Caco-2 (cell line): ENCODE data around the gene WEE2. TPM values are rescaled to one million over a fixed set of nuclear protein-coding genes. Genes with fewer than 3 reads are reported as not detected.

Source experiments
- BruUV-seq: library from RNA; stranded (reverse); fragments of 400-500 nt; replicated peaks from 2 replicates; lab custom pipeline; 2021; lab: Mats Ljungman, UMichigan
- CTCF ChIA-PET: fragments of 300-600 bp; sonication (Branson Sonifier 250); formaldehyde crosslinking; loops from one replicate; lab custom pipeline; 2022; ENCODE audit warnings: antibody characterized with exemption; lab: Charles Lee
- POLR2A ChIA-PET: fragments of 300-600 bp; sonication (Branson Sonifier 250); formaldehyde crosslinking; loops from one replicate; lab custom pipeline; 2022; ENCODE audit warnings: antibody characterized with exemption; lab: Charles Lee
- DNase-seq, 2 experiments: peaks; one replicate each; pipeline versions ENCODE4 v3.0.0 to v3.0.0-alpha.2; 2020 to 2022
- H3K27me3 ChIP-seq: replicated peaks from 2 replicates; pipeline ENCODE4 v1.6.0; 2011; ENCODE audit warnings: low read length; ENCODE audit not compliant: control insufficient read depth, insufficient read depth
- H3K36me3 ChIP-seq: 2 replicates; pipeline ENCODE4 v1.5.1; 2011; ENCODE audit warnings: low read length; ENCODE audit not compliant: control insufficient read depth, insufficient read depth
- H3K4me1 ChIP-seq: fragments of 250-450 bp; sonication (Bioruptor Pico); 2 replicates; pipeline ENCODE4 v1.5.1; 2020; ENCODE audit warnings: mild to moderate bottlenecking
- H3K4me3 ChIP-seq: 2 replicates; pipeline ENCODE4 v1.5.1; 2011; ENCODE audit warnings: low read depth, mild to moderate bottlenecking, control low read depth, low read length
- H3K9me3 ChIP-seq: fragments of 250-450 bp; sonication (Bioruptor Pico); 2 replicates; pipeline ENCODE4 v1.5.1; 2020; ENCODE audit warnings: mild to moderate bottlenecking, moderate library complexity
- H3K27ac Mint-ChIP-seq: one replicate; pipeline ENCODE4 v1.8.0; 2022; ENCODE audit warnings: mixed read lengths; ENCODE audit not compliant: unreplicated experiment
- H3K27me3 Mint-ChIP-seq: one replicate; pipeline ENCODE4 v1.8.0; 2022; ENCODE audit warnings: mixed read lengths; ENCODE audit not compliant: insufficient read depth, unreplicated experiment
- H3K36me3 Mint-ChIP-seq: one replicate; pipeline ENCODE4 v1.8.0; 2022; ENCODE audit warnings: mild to moderate bottlenecking, mixed read lengths; ENCODE audit not compliant: insufficient read depth, unreplicated experiment
- H3K4me1 Mint-ChIP-seq: one replicate; pipeline ENCODE4 v1.8.0; 2022; ENCODE audit warnings: low read depth, mixed read lengths; ENCODE audit not compliant: unreplicated experiment
- H3K4me3 Mint-ChIP-seq: one replicate; pipeline ENCODE4 v1.8.0; 2022; ENCODE audit warnings: mild to moderate bottlenecking, moderate library complexity, mixed read lengths; ENCODE audit not compliant: unreplicated experiment
- H3K9me3 Mint-ChIP-seq: one replicate; pipeline ENCODE4 v1.8.0; 2022; ENCODE audit warnings: mixed read lengths; ENCODE audit not compliant: unreplicated experiment
- intact Hi-C: fragments of 100-400 bp; cut with micrococcal nuclease; formaldehyde crosslinking; loops from one replicate; pipeline ENCODE4 v1.10.0; 2022; ENCODE audit not compliant: unreplicated experiment
- total RNA-seq: library from RNA; stranded (reverse); gene quantifications from 2 replicates; pipeline ENCODE4 v1.2.3, GENCODE V29; 2022
- TF ChIP-seq, protein P1 (sequence below), 2 experiments: fragments of 200-600 bp in 1 of 2; IDR thresholded peaks; 1 replicate in 1 of 2; 2 replicates in 1 of 2; pipeline versions ENCODE4 v1.5.1 to v1.8.0; 2011 to 2022; ENCODE audit warnings: antibody characterized with exemption in 1 of 2, control low read depth in 1 of 2, inconsistent platforms in 1 of 2, low read depth in 1 of 2, low read length in 1 of 2, mild to moderate bottlenecking in 1 of 2, moderate library complexity in 1 of 2; ENCODE audit not compliant: insufficient read depth in 1 of 2, severe bottlenecking in 1 of 2, unreplicated experiment in 1 of 2

Gene WEE2
- total RNA-seq, 1 experiment from 2014 or later = 1.0 TPM

DNA sequence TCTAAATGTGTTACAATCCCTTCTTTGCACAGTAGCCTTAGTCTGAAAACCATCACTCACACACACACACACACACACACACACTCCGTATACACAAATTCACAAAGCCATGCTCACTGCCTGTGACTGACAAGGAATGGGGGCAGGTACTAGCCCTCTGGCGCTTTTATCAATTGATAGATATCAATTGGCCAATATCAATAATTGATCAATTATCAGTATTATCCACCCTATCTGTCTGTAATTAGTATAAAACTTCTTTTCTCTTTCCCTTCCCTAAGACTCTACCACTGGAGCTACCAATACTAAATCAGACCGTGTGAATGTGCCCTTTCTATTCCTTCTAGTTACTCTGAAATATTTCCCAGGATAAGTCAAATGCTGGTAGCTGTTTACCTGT lies 8.3 kb upstream of the WEE2 start:
- TF ChIP-seq, protein P1, sequence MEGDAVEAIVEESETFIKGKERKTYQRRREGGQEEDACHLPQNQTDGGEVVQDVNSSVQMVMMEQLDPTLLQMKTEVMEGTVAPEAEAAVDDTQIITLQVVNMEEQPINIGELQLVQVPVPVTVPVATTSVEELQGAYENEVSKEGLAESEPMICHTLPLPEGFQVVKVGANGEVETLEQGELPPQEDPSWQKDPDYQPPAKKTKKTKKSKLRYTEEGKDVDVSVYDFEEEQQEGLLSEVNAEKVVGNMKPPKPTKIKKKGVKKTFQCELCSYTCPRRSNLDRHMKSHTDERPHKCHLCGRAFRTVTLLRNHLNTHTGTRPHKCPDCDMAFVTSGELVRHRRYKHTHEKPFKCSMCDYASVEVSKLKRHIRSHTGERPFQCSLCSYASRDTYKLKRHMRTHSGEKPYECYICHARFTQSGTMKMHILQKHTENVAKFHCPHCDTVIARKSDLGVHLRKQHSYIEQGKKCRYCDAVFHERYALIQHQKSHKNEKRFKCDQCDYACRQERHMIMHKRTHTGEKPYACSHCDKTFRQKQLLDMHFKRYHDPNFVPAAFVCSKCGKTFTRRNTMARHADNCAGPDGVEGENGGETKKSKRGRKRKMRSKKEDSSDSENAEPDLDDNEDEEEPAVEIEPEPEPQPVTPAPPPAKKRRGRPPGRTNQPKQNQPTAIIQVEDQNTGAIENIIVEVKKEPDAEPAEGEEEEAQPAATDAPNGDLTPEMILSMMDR (IDR thresholded peaks at IDR 0.05; ENCODE audit: insufficient read depth in 1 of 2, low read depth in 1 of 2, low read length in 1 of 2, severe bottlenecking in 1 of 2, unreplicated experiment in 1 of 2) = no peak
- DNase-seq = no peak
- Histone ChIP-seq H3K4me3 (no peak overlapping the region), H3K27me3 (no peaks in the 10 kb centered on the region), H3K4me1 (peaks cover 29% of the 10 kb centered on the region), H3K36me3 (no peaks in the 10 kb centered on the region; the same call in 1 of the 2 replicates), H3K9me3 (no peaks in the 10 kb centered on the region)
- BruUV-seq = no TSS peak
- CTCF ChIA-PET = no interaction called here
- no peaks in the 10 kb centered on the region for H3K36me3 Mint-ChIP-seq
- peak overlapping the region; percentile 60 for H3K4me3 Mint-ChIP-seq
- POLR2A ChIA-PET = interaction anchor here (0.5 to 2.3 kb wide), 4 partner anchors 14 to 686 kb away, joined by 3 to 6 read pairs (median 4); partner anchors contain the start of gene SSBP1
- H3K27ac Mint-ChIP-seq = no peak overlapping the region
- peaks cover 19% of the 10 kb centered on the region for H3K4me1 Mint-ChIP-seq
- H3K9me3 Mint-ChIP-seq = no peaks in the 10 kb centered on the region
- intact Hi-C loops = loop anchor here (10.0 kb wide), 1 partner anchor 45 kb away; no protein-coding TSS in a partner anchor
- H3K27me3 Mint-ChIP-seq = no peaks in the 10 kb centered on the region

DNA sequence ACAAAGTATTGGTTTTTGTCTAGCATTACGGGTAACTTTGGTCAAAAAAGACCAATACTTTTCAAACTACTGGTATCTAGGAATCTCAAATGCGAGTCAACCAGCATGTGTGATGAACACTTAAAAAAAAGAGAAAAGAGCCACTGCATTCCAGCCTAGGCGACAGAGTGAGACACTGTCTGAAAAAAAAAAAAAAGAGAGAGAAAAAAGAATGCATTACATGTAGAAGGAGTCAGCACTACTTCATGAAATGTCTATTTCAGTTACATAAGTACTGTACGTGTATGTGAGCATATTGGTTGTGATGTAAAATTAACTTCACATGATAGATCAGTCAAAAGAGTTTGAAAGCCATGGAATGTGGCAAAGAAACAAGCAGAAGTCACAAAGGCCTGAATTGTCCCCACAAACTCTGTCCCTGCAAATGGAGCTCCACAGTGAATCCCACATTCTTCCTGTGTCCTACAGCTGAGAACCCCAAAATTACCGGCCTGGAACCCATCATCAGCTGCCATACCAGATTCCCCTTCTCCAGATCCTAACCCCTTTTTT lies 7.8 kb upstream of the WEE2 start:
- Mint-ChIP-seq H3K36me3 (no peaks in the 10 kb centered on the region), H3K9me3 (no peaks in the 10 kb centered on the region), H3K4me3 (peak overlapping the region; percentile 60), H3K27ac (no peak overlapping the region), H3K27me3 (no peaks in the 10 kb centered on the region), H3K4me1 (peaks cover 24% of the 10 kb centered on the region)
- POLR2A ChIA-PET = interaction anchor here (0.5 to 2.3 kb wide), 4 partner anchors 14 to 687 kb away, joined by 3 to 6 read pairs (median 4); partner anchors contain the start of gene SSBP1
- CTCF ChIA-PET = no interaction called here
- intact Hi-C loops = loop anchor here (10.0 kb wide), 1 partner anchor 46 kb away; no protein-coding TSS in a partner anchor
- Histone ChIP-seq H3K4me1 (peaks cover 34% of the 10 kb centered on the region), H3K27me3 (no peaks in the 10 kb centered on the region), H3K4me3 (peak overlapping the region; percentile 84), H3K36me3 (no peaks in the 10 kb centered on the region; the same call in 1 of the 2 replicates), H3K9me3 (no peaks in the 10 kb centered on the region)
- TSS peak; percentile 35 for BruUV-seq
- TF ChIP-seq, protein P1 (IDR thresholded peaks at IDR 0.05; ENCODE audit: insufficient read depth in 1 of 2, low read depth in 1 of 2, low read length in 1 of 2, severe bottlenecking in 1 of 2, unreplicated experiment in 1 of 2) = no peak
- no peak for DNase-seq

DNA sequence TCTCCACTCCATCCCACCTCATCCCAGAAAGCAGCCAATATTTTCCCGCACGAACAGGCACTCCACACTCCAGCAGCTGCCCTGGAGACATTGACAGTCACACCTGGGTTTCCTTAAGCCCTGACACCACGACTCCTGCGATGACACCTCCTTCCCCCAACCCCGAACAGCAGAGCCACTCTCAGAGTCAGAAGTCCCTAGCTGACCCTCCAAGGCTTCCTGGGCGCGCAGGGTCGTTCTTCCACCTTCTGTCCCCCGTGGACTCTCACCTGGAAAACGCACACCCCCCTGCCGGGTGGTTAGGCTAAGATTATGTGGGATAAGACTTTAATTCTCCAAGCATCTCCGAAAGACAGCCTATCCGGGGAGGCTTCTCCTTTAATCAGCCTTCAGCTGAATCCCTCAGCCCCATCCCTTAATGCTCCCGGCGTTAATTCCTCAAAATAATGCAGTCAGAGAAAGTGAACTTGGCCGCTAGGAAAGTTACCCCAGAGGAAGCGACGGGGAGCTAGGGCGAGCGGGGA lies 7.2 kb upstream of the WEE2 start:
- no peaks in the 10 kb centered on the region for H3K27me3 Mint-ChIP-seq
- POLR2A ChIA-PET = interaction anchor here (1.3 to 2.3 kb wide), 2 partner anchors 13 to 37 kb away, joined by 3 to 6 read pairs; partner anchors contain the start of gene SSBP1
- intact Hi-C loops = loop anchor here (10.0 kb wide), 1 partner anchor 46 kb away; no protein-coding TSS in a partner anchor
- Histone ChIP-seq H3K4me3 (peak overlapping the region; percentile 84), H3K9me3 (no peaks in the 10 kb centered on the region), H3K27me3 (no peaks in the 10 kb centered on the region), H3K4me1 (peaks cover 39% of the 10 kb centered on the region), H3K36me3 (no peaks in the 10 kb centered on the region; the same call in 1 of the 2 replicates)
- no TSS peak for BruUV-seq
- H3K4me3 Mint-ChIP-seq = peak overlapping the region; percentile 60
- no peaks in the 10 kb centered on the region for H3K9me3 Mint-ChIP-seq
- H3K27ac Mint-ChIP-seq = no peak overlapping the region
- CTCF ChIA-PET = interaction anchor here (0.7 to 1.9 kb wide), 2 partner anchors 37 to 46 kb away, joined by 7 read pairs; partner anchors contain the start of gene SSBP1
- DNase-seq = no peak
- H3K36me3 Mint-ChIP-seq = no peaks in the 10 kb centered on the region
- H3K4me1 Mint-ChIP-seq = peaks cover 26% of the 10 kb centered on the region
- TF ChIP-seq, protein P1 (IDR thresholded peaks at IDR 0.05; ENCODE audit: insufficient read depth in 1 of 2, low read depth in 1 of 2, low read length in 1 of 2, severe bottlenecking in 1 of 2, unreplicated experiment in 1 of 2) = no peak
